ENCODE data around the gene PTPN21.

The PTPN21 gene

DNA sequence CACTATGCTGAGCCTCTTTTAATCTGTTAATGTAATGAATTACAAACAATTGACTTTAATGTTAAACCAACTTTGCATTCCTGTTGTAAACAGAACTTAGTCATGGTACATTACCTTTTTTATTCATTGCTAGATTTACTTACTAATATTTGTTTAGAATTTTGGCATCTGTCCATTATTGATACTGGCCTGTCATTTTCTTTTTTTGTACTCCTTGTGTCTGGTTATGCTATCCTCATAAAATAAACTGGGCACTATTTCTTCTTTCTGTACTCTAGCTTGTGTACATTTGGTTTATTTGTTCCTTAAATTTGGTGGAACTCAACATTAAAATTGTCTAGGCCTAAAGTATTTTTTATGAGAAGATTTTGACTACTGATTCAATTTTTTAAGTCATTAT, 137.2 kb downstream of the PTPN21 start:
- TF ChIP-seq GLIS3 (CRISPR knock-in tag; IDR thresholded peaks at IDR 0.05), result no peak
- no peak for ATAC-seq

Data from SK-N-SH treated with all-trans-retinoic acid at 6 μM for 48 hours (cell line).